C4-2B (cell line): ENCODE measurements around the gene MAP3K7CL.

Source experiments
- CTCF ChIP-seq: fragments of 450-650 bp; conservative IDR thresholded peaks from 2 replicates; pipeline ENCODE4 v1.5.1; 2017; ENCODE audit warnings: mild to moderate bottlenecking
- ZFX ChIP-seq: fragments of 450-650 bp; IDR thresholded peaks from 2 replicates; pipeline ENCODE4 v1.6.1; 2017

GRCh38 chr21:29178926-29179325, 48.5 kb downstream of the MAP3K7CL start:
- TF ChIP-seq CTCF (no peak), ZFX (no peak)
